ENCODE data around the gene DNAJB4. TPM values are rescaled to one million over a fixed set of nuclear protein-coding genes. Genes with fewer than 3 reads are reported as not detected.

DNAJB4 gene
- total RNA-seq, 3 donors from 2014 or later (not counting 1 experiment from before 2014, with no cell fraction given): 26.8 to 30.7 (median 28.2) TPM

DNA sequence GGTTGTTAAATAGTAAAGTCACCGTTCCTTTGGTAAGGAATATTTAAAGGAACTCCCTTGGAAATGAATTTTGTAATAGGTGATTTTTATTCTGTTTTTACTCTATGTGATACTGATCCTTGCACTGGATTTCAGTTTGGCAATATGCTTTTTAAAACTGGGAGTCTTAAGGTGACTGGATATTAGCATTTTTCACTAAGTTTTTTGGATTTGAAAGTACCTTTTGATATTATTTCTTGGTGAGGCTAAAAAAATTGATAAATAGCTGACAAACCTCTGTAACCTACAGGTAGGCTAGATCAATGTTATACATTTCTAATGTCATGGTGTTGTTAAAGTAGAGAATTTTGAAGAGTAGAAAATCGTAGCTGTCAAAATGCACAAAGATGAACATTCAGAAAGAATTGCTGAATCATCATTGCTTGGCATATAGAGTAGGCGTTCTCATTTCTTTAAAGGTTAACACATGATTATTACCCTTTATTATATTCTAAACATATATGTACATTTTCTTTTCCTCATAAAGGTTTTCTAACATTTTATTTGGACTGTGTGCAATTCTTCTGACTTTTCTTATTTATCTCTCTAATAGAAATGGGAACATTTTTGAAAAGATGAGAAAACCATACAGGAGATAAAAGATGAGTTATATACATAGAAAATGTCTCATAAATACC lies 1.5 kb upstream of the DNAJB4 start:
- H3K4me1 ChIP-seq (ENCODE audit: control insufficient read depth, insufficient read depth, low read length): no peaks in the 10 kb centered on the region
- no peaks in the 10 kb centered on the region for H3K36me3 Mint-ChIP-seq
- no peaks in the 10 kb centered on the region for H3K36me3 ChIP-seq (ENCODE audit: control insufficient read depth, insufficient read depth, low read length)
- H3K27ac Mint-ChIP-seq: peak overlapping the region; percentile 92 to 100
- TF ChIP-seq, protein P1, sequence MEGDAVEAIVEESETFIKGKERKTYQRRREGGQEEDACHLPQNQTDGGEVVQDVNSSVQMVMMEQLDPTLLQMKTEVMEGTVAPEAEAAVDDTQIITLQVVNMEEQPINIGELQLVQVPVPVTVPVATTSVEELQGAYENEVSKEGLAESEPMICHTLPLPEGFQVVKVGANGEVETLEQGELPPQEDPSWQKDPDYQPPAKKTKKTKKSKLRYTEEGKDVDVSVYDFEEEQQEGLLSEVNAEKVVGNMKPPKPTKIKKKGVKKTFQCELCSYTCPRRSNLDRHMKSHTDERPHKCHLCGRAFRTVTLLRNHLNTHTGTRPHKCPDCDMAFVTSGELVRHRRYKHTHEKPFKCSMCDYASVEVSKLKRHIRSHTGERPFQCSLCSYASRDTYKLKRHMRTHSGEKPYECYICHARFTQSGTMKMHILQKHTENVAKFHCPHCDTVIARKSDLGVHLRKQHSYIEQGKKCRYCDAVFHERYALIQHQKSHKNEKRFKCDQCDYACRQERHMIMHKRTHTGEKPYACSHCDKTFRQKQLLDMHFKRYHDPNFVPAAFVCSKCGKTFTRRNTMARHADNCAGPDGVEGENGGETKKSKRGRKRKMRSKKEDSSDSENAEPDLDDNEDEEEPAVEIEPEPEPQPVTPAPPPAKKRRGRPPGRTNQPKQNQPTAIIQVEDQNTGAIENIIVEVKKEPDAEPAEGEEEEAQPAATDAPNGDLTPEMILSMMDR (IDR thresholded peaks at IDR 0.05): no peak
- peaks cover 23 to 25% of the 10 kb centered on the region in 2 donors for H3K4me1 Mint-ChIP-seq
- H3K4me3 ChIP-seq (ENCODE audit: low read length): no peak overlapping the region
- no peaks in the 10 kb centered on the region for H3K27me3 ChIP-seq (ENCODE audit: control insufficient read depth, insufficient read depth, low read length)
- intact Hi-C loops (cut with micrococcal nuclease): no loop called here
- peak overlapping the region; percentile 97 for H3K4me3 Mint-ChIP-seq
- WGBS (ENCODE audit: insufficient coverage): 31% methylated on average over 2 of the region's 3 CpGs
- no peaks in the 10 kb centered on the region for H3K9me3 Mint-ChIP-seq
- ATAC-seq (no peak), DNase-seq (peak in 1 of 2 donors; percentile 19)
- H3K27ac ChIP-seq (ENCODE audit: low read length): no peak overlapping the region
- no peaks in the 10 kb centered on the region for H3K9me3 ChIP-seq (ENCODE audit: control insufficient read depth, insufficient read depth, low read length)
- H3K27me3 Mint-ChIP-seq (ENCODE audit: low read depth in 2 of 2): no peaks in the 10 kb centered on the region

DNA sequence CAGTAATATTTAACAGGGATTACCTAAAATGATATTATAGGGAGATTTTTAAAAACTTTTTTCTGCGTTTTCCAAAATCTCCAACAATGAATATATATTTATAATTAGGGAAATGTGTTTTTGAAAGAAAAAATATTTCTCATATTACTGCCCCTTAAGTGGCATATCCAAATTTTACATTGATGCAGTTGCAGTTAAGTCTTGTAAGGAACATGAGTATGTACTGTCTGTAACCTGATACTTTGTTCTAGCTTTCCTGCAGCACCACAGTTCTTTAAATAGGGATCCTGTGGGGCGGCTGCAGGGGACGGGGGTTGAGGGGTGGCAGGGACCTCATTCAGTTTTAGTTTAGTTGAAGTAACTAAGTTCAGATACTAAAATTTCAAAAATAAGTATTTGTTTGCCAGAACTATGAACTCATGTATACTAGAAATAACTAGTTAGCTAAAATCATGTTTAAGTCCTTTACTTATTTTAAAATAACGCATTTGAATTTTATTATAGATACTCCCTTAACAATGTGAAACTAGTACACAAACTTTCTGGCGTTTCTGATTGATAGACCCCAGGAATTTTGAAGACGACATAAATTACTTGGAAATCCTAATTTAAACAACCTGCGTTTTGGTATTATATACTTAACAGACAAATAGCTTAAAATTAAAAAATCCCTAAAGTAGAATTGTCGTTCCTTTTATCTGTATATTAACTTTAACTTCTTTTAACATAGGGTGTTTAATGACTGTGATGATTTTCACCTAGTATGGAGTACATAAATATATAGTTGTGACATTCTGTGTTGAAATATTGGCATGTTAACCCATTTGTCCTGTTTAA lies 639 bp upstream of the DNAJB4 start:
- no peaks in the 10 kb centered on the region for H3K36me3 ChIP-seq (ENCODE audit: control insufficient read depth, insufficient read depth, low read length)
- DNase-seq: peak; percentile 23 to 70
- no peaks in the 10 kb centered on the region for H3K4me1 ChIP-seq (ENCODE audit: control insufficient read depth, insufficient read depth, low read length)
- H3K9me3 ChIP-seq (ENCODE audit: control insufficient read depth, insufficient read depth, low read length): no peaks in the 10 kb centered on the region
- H3K27me3 ChIP-seq (ENCODE audit: control insufficient read depth, insufficient read depth, low read length): no peaks in the 10 kb centered on the region
- peak overlapping the region; percentile 93 for H3K4me3 ChIP-seq (ENCODE audit: low read length)
- intact Hi-C loops (cut with micrococcal nuclease): loop anchor here (1.0 kb wide), 1 partner anchor 25 kb away; the partner anchor contains the start of gene FUBP1
- 0% methylated on average over 4 of the region's 8 CpGs for WGBS (ENCODE audit: insufficient coverage)
- ATAC-seq: peak; percentile 52 to 69 (median 55)
- TF ChIP-seq, protein P1 (IDR thresholded peaks at IDR 0.05): no peak
- no peaks in the 10 kb centered on the region for H3K27me3 Mint-ChIP-seq (ENCODE audit: low read depth in 2 of 2)
- peak overlapping the region; percentile 97 for H3K4me3 Mint-ChIP-seq
- peak overlapping the region; percentile 92 to 100 for H3K27ac Mint-ChIP-seq
- no peaks in the 10 kb centered on the region for H3K36me3 Mint-ChIP-seq
- no peaks in the 10 kb centered on the region for H3K9me3 Mint-ChIP-seq
- H3K4me1 Mint-ChIP-seq: peaks cover 23 to 29% of the 10 kb centered on the region in 2 donors
- peak overlapping the region; percentile 82 for H3K27ac ChIP-seq (ENCODE audit: low read length)

DNA sequence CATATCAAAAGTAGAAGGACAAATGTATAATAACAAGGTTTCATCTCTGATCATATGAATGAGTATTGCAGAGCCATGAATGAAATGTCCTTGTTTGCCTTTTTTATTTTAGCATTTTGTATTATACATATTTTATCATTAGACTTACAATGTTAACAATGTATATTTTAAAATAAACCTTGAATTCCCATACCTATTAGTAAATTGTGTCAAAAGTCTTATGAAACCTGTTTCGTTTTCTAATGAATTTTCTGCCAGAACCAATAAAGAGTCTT lies 646 bp downstream of the DNAJB4 start:
- Histone ChIP-seq H3K9me3 (ENCODE audit: control insufficient read depth, insufficient read depth, low read length) (no peaks in the 10 kb centered on the region), H3K27me3 (ENCODE audit: control insufficient read depth, insufficient read depth, low read length) (no peaks in the 10 kb centered on the region), H3K4me1 (ENCODE audit: control insufficient read depth, insufficient read depth, low read length) (no peaks in the 10 kb centered on the region), H3K36me3 (ENCODE audit: control insufficient read depth, insufficient read depth, low read length) (no peaks in the 10 kb centered on the region), H3K4me3 (ENCODE audit: low read length) (peak overlapping the region; percentile 93), H3K27ac (ENCODE audit: low read length) (peak overlapping the region; percentile 82)
- ATAC-seq (no peak), DNase-seq (no peak)
- H3K4me3 Mint-ChIP-seq: peak overlapping the region; percentile 97
- no CpG with 5 or more reads among the region's 1 CpG for WGBS (ENCODE audit: insufficient coverage)
- H3K4me1 Mint-ChIP-seq: peaks cover 23 to 33% of the 10 kb centered on the region in 2 donors
- no peaks in the 10 kb centered on the region for H3K9me3 Mint-ChIP-seq
- TF ChIP-seq, protein P1 (IDR thresholded peaks at IDR 0.05): no peak
- H3K36me3 Mint-ChIP-seq: no peaks in the 10 kb centered on the region
- H3K27ac Mint-ChIP-seq: peak overlapping the region; percentile 92 to 100
- intact Hi-C loops (cut with micrococcal nuclease): no loop called here
- H3K27me3 Mint-ChIP-seq (ENCODE audit: low read depth in 2 of 2): no peaks in the 10 kb centered on the region
